Kidney (tissue), 14 donors: ENCODE measurements around the gene GRAP2. TPM values are rescaled to one million over a fixed set of nuclear protein-coding genes. Genes with fewer than 3 reads are reported as not detected.

Experiments
- DNase-seq, 5 donors: peaks; one replicate each; pipeline ENCODE4 v3.0.0-alpha.2; 2013 to 2020
- FAIRE-seq: peaks from 2 replicates; lab custom pipeline; 2012; peaks lifted over from hg19 to GRCh38; lab: Jason Lieb, UNC
- H3K27ac ChIP-seq, 2 donors: one replicate each; pipeline ENCODE4 v1.7.0; 2013; ENCODE audit warnings: low read depth in 2 of 2, low read length in 2 of 2, inconsistent platforms in 1 of 2
- H3K27me3 ChIP-seq: one replicate; pipeline ENCODE4 v1.7.1; 2013; ENCODE audit warnings: low read length, inconsistent platforms; ENCODE audit not compliant: control insufficient read depth, insufficient read depth
- H3K36me3 ChIP-seq, 3 donors: one replicate each; pipeline versions ENCODE4 v1.7.0 to v1.7.1; 2013; ENCODE audit warnings: low read length in 3 of 3, control low read depth in 1 of 3, inconsistent platforms in 1 of 3; ENCODE audit not compliant: insufficient read depth in 3 of 3, control insufficient read depth in 2 of 3
- H3K4me1 ChIP-seq, 3 donors: one replicate each; pipeline versions ENCODE4 v1.7.0 to v1.7.1; 2013; ENCODE audit warnings: low read length in 3 of 3, inconsistent platforms in 1 of 3, low read depth in 1 of 3; ENCODE audit not compliant: control insufficient read depth in 2 of 3, insufficient read depth in 2 of 3
- H3K4me3 ChIP-seq, 3 donors: one replicate each; pipeline versions ENCODE4 v1.7.0 to v1.8.1; 2013; ENCODE audit warnings: low read length in 3 of 3, control low read depth in 1 of 3, inconsistent platforms in 1 of 3
- H3K9ac ChIP-seq, 3 donors: one replicate each; pipeline versions ENCODE4 v1.7.0 to v1.7.1; 2013; ENCODE audit warnings: low read length in 3 of 3, control low read depth in 1 of 3, inconsistent platforms in 1 of 3
- H3K9me3 ChIP-seq, 3 donors: one replicate each; pipeline versions ENCODE4 v1.7.0 to v1.7.1; 2013; ENCODE audit warnings: low read length in 3 of 3, control low read depth in 1 of 3, inconsistent platforms in 1 of 3; ENCODE audit not compliant: control insufficient read depth in 2 of 3, insufficient read depth in 1 of 3
- CTCF ChIP-seq: IDR thresholded peaks from 3 replicates; pipeline ENCODE4 v1.5.1; 2012; ENCODE audit warnings: mild to moderate bottlenecking, moderate library complexity, borderline replicate concordance; ENCODE audit not compliant: insufficient read depth; ENCODE audit errors: extremely low read depth
- intact Hi-C: fragments of 100-400 bp; cut with DNase I; formaldehyde crosslinking; loops from one replicate; pipeline ENCODE4 v1.11.1; 2022
- polyA plus RNA-seq: library from polyadenylated mRNA; stranded (reverse); fragments of 350-450 nt; fragmentation: Illumina TruSeq; extraction: RNeasy Lipid Tissue Mini Kit (QIAGEN cat#74804); gene quantifications from one replicate; pipeline ENCODE4 v1.2.3, GENCODE V29; 2014; ENCODE audit warnings: low read depth, low replicate concordance; ENCODE audit not compliant: insufficient read depth
- total RNA-seq: library from RNA; stranded (reverse); fragmentation: NEBNext Ultra II Directional; extraction: Animal tissue kit (Norgen Biotek cat#: 25700); gene quantifications from one replicate; pipeline ENCODE4 v1.2.1, GENCODE V29; 2021
- donor health status: control.
- donor health status: control.
- donor health status: control.
- donor health status: control.
- donor health status: control.
- donor health status: DM: yes; HTN: yes; CAD: no.
- donor health status: Normal renal cell carcinoma (clear cell type).

The GRAP2 gene
- total and polyA plus RNA-seq, 2 donors from 2014 or later = 0.73 to 9.7 TPM

- no peak for FAIRE-seq
- intact Hi-C loops = no loop called here
- peaks cover 0 to 35% (median 12%) of the 10 kb centered on the region in 3 donors for H3K4me1 ChIP-seq
Measured at GRCh38 chr22:40001800-40002577, 101.1 kb downstream of the GRAP2 start.

GRCh38 chr22:40002935-40003715 lies 102.2 kb downstream of the GRAP2 start:
- H3K27ac ChIP-seq = peak overlapping the region; percentile 5 to 40
- intact Hi-C loops = no loop called here
- no peak overlapping the region for H3K4me3 ChIP-seq
- H3K4me1 ChIP-seq = peaks cover 0 to 29% (median 5%) of the 10 kb centered on the region in 3 donors
- H3K27me3 ChIP-seq = no peaks in the 10 kb centered on the region
- no peak for FAIRE-seq
- peak in 1 of 5 donors; percentile 81 for DNase-seq
- no peak for TF ChIP-seq CTCF
- H3K36me3 ChIP-seq = no peaks in the 10 kb centered on the region
- peak overlapping the region in 1 of 3 donors; percentile 31 for H3K9ac ChIP-seq
- H3K9me3 ChIP-seq = no peaks in the 10 kb centered on the region

More at GRCh38 chr22:40001800-40002577, 101.1 kb downstream of the GRAP2 start:
- peak in 2 of 5 donors; percentile 45 to 46 for DNase-seq
- Histone ChIP-seq H3K9ac (no peak overlapping the region), H3K27me3 (no peaks in the 10 kb centered on the region), H3K4me3 (no peak overlapping the region), H3K9me3 (no peaks in the 10 kb centered on the region), H3K36me3 (no peaks in the 10 kb centered on the region), H3K27ac (no peak overlapping the region)
- no peak for TF ChIP-seq CTCF

- TF ChIP-seq CTCF = no peak
- Histone ChIP-seq H3K9ac (no peak overlapping the region), H3K4me3 (no peak overlapping the region), H3K36me3 (no peaks in the 10 kb centered on the region), H3K4me1 (peaks cover 0 to 18% (median 2%) of the 10 kb centered on the region in 3 donors), H3K9me3 (no peaks in the 10 kb centered on the region), H3K27ac (no peak overlapping the region), H3K27me3 (peaks cover 1% of the 10 kb centered on the region)
- FAIRE-seq = no peak
- intact Hi-C loops = no loop called here
- peak in 1 of 5 donors; percentile 10 for DNase-seq
Measured at GRCh38 chr22:40004836-40005235, 104.0 kb downstream of the GRAP2 start.
